ENCODE measurements around the gene NTNG2. TPM values are rescaled to one million over a fixed set of nuclear protein-coding genes. Genes with fewer than 3 reads are reported as not detected.
"Not testable (repeated sequence)": the region's sequence is repeated elsewhere in the genome, so short reads cannot be mapped to it uniquely, and the experiment has no call there.

Gene NTNG2
- total RNA-seq, 3 donors from 2014 or later = under 0.01 to 1.9 (median 0.29) TPM

- Histone ChIP-seq H3K27me3 (peaks cover 0 to 64% of the 10 kb centered on the region in 2 donors), H3K4me3 (no peak overlapping the region), H3K4me1 (no peaks in the 10 kb centered on the region), H3K36me3 (no peaks in the 10 kb centered on the region), H3K9me3 (no peaks in the 10 kb centered on the region), H3K27ac (no peak overlapping the region)
- no peak for DNase-seq (ENCODE audit: low spot score in 2 of 2)
- TF ChIP-seq POLR2A (IDR thresholded peaks at IDR 0.05) (no peak), CTCF (IDR thresholded peaks at IDR 0.05) (no peak), POLR2AphosphoS5 (IDR thresholded peaks at IDR 0.05) (no peak)
- intact Hi-C loops (cut with DNase I; ENCODE audit: low total_unique reads) = no loop called here
Measured at GRCh38 chr9:132129535-132129934, 32.3 kb upstream of the NTNG2 start.

- peaks cover 0 to 55% of the 10 kb centered on the region in 2 donors for H3K27me3 ChIP-seq
- DNase-seq (ENCODE audit: low spot score in 2 of 2) = not testable (repeated sequence)
Measured at GRCh38 chr9:132134085-132134484, 27.8 kb upstream of the NTNG2 start.

GRCh38 chr9:132135456-132135855 lies 26.4 kb upstream of the NTNG2 start:
- Histone ChIP-seq H3K27me3 (peaks cover 0 to 47% of the 10 kb centered on the region in 2 donors), H3K9me3 (no peaks in the 10 kb centered on the region), H3K36me3 (no peaks in the 10 kb centered on the region), H3K4me3 (no peak overlapping the region), H3K4me1 (no peaks in the 10 kb centered on the region), H3K27ac (no peak overlapping the region)
- TF ChIP-seq CTCF (IDR thresholded peaks at IDR 0.05) (no peak), POLR2A (IDR thresholded peaks at IDR 0.05) (no peak), POLR2AphosphoS5 (IDR thresholded peaks at IDR 0.05) (no peak)
- no peak for DNase-seq (ENCODE audit: low spot score in 2 of 2)
- intact Hi-C loops (cut with DNase I; ENCODE audit: low total_unique reads) = no loop called here

More at GRCh38 chr9:132134085-132134484, 27.8 kb upstream of the NTNG2 start:
- H3K4me1 ChIP-seq; H3K27ac ChIP-seq; H3K36me3 ChIP-seq; H3K9me3 ChIP-seq; intact Hi-C loops (cut with DNase I; ENCODE audit: low total_unique reads); H3K4me3 ChIP-seq: not testable (repeated sequence)

- H3K36me3 ChIP-seq = no peaks in the 10 kb centered on the region
- H3K9me3 ChIP-seq = no peaks in the 10 kb centered on the region
- intact Hi-C loops (cut with DNase I; ENCODE audit: low total_unique reads) = no loop called here
- H3K4me1 ChIP-seq = no peaks in the 10 kb centered on the region
- TF ChIP-seq POLR2A (IDR thresholded peaks at IDR 0.05) = no peak
- no peak for TF ChIP-seq POLR2AphosphoS5 (IDR thresholded peaks at IDR 0.05)
- TF ChIP-seq CTCF (IDR thresholded peaks at IDR 0.05) = no peak
- H3K27me3 ChIP-seq = peaks cover 0 to 40% of the 10 kb centered on the region in 2 donors
- H3K4me3 ChIP-seq = no peak overlapping the region
- DNase-seq (ENCODE audit: low spot score in 2 of 2) = no peak
- H3K27ac ChIP-seq = no peak overlapping the region
Measured at GRCh38 chr9:132136151-132136780, 25.6 kb upstream of the NTNG2 start.

- no peak for DNase-seq (ENCODE audit: low spot score in 2 of 2)
- Histone ChIP-seq H3K4me1 (no peaks in the 10 kb centered on the region), H3K27me3 (peaks cover 0 to 38% of the 10 kb centered on the region in 2 donors), H3K9me3 (no peaks in the 10 kb centered on the region), H3K27ac (no peak overlapping the region), H3K36me3 (no peaks in the 10 kb centered on the region), H3K4me3 (peak overlapping the region in 2 of 3 donors; percentile 30 to 53)
- TF ChIP-seq CTCF (IDR thresholded peaks at IDR 0.05) (no peak), POLR2AphosphoS5 (IDR thresholded peaks at IDR 0.05) (no peak), POLR2A (IDR thresholded peaks at IDR 0.05) (no peak)
- intact Hi-C loops (cut with DNase I; ENCODE audit: low total_unique reads) = no loop called here
Measured at GRCh38 chr9:132141344-132141947, 20.4 kb upstream of the NTNG2 start.
